NCI-H2029 (cell line): ENCODE measurements around the gene AGO1.

Experiments
- DNase-seq: peaks from one replicate; lab custom pipeline; 2025; lab: John Stamatoyannopoulos, UW

The AGO1 gene

GRCh38 chr1:35882945-35883634 lies at the start of gene AGO1:
Gene AGO1, plus strand, starts transcription at chr1:35883209. Its CDS starts 213 bp downstream, at chr1:35883422.
- DNase-seq: peak; percentile 81

DNA sequence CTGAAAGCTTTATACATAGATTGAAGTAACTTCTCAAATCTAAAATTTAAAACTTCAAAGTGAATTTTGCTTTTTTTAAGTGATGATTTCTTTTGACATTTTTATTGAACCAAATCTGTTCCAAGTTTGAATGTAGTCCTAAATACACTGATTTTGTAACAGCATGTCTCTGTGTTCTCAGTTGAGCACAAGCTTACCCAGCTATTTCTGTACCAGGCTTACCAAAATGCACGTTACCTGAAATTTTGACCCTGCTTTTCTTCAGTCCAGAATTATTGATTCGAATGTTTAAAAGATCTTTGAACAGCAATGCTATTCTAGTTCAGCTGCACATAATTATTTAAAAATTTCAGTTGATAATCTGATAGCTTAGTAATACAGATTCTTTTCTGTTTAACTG lies 49.6 kb upstream of the AGO1 start:
- no peak for DNase-seq

DNA sequence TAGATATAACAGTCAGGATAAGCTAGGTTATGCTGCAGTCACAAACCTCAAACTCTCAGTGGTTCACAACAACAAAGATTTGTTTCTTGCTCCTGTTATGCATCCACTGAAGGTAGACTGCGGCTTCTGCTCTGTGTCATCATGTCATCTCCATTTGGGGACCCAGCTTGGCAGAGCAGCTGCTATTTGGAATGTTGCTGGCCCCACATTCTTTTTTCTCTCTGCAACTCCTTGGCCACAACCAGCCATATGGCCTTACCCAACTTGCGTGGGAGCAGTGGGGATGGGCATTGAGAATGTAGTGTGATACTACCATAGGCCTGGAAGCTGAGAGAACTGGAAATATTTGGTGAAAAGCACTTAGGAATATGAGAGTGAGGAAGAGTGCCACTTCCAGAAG lies 48.8 kb upstream of the AGO1 start:
- no peak for DNase-seq

- DNase-seq: no peak
These were observed 47.6 kb upstream of the AGO1 start for GRCh38 chr1:35835398-35835797.

- no peak for DNase-seq
These were observed 46.3 kb upstream of the AGO1 start for GRCh38 chr1:35836734-35837133.

DNA sequence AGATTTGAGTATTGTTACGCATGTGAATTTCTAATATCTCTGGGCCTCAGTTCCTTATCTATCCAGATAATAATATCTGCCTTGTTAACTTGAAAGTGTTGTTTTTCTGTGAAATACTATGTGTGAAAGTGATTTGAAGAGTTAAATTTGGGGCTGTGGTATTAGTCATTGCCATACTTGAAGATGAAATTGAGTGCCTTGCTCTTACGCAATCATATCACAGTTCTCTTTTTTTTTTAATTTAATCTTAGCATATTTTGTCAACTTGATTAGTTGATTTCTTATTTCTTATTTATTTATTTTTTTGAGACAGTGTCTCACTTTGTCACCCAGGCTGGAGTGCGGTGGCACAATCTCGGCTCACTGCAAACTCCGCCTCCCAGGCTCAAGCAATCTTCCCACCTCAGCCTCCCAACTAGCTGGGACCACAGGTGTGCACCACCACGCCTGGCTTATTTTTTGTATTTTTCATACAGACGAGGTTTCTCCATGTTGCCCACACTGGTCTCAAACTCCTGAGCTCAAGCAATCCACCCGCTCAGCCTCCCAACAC lies 44.2 kb upstream of the AGO1 start:
- DNase-seq: no peak

GRCh38 chr1:35844826-35845225 lies 38.2 kb upstream of the AGO1 start:
- DNase-seq: no peak

GRCh38 chr1:35845766-35846165 lies 37.2 kb upstream of the AGO1 start:
- DNase-seq: no peak

DNA sequence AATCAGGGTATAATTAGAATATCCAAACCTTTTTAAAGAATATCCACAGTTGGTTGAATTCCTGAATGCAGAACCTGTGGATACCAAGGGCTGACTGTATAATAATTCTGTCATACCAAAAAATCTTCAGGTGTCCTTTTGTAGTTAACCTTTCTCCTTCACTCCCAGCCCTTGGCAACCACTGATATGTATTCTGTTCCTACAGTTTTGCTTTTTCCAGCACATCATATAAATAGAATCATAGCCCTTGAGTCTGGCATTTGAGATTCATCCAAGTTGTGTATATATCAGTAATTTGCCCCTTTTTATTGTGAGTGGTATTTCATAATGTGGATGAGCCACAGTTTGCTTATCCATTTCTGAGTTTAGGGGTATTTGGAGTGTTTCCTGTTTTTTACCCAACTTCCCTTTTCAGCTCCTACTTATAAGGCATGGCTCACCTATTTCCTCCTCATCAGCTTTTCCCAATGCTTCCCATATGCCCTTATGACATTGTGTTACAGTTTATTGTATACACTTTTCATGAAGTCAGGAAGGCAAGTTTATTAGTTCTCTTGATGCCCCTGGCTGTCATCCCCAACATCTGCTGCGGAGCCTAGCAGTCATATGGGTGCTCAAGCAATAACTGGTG lies 35.0 kb upstream of the AGO1 start:
- DNase-seq: no peak

DNA sequence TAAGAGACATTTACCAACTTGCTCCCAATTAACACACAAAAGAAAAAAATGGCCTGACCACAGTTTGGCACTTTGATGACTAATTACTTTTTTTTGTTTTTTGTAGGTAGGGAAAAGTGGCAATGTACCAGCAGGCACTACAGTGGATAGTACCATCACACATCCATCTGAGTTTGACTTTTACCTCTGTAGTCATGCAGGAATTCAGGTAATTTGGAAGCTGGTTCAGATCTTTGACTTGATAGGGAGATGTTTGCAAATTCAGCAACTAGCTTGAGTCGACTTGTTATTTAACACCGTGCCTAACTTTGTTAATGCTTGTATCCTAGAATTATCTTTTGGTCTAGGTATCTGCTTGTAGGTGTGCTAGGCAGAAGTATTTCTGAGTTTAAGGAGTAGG lies 33.0 kb upstream of the AGO1 start:
- no peak for DNase-seq

DNA sequence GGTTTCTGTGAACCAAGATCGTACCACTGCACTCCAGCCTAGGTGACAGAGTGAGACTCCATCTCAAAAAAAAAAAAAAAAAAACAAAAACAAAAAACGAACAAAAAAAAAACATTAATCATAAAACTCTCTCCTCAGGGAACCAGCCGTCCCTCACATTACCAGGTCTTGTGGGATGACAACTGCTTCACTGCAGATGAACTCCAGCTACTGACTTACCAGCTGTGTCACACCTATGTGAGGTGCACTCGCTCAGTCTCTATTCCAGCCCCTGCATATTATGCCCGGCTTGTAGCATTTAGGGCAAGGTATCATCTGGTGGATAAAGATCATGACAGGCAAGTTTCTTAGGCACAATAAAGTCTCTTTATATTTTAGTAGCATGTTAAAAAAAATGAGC lies 32.3 kb upstream of the AGO1 start:
- DNase-seq: no peak

DNA sequence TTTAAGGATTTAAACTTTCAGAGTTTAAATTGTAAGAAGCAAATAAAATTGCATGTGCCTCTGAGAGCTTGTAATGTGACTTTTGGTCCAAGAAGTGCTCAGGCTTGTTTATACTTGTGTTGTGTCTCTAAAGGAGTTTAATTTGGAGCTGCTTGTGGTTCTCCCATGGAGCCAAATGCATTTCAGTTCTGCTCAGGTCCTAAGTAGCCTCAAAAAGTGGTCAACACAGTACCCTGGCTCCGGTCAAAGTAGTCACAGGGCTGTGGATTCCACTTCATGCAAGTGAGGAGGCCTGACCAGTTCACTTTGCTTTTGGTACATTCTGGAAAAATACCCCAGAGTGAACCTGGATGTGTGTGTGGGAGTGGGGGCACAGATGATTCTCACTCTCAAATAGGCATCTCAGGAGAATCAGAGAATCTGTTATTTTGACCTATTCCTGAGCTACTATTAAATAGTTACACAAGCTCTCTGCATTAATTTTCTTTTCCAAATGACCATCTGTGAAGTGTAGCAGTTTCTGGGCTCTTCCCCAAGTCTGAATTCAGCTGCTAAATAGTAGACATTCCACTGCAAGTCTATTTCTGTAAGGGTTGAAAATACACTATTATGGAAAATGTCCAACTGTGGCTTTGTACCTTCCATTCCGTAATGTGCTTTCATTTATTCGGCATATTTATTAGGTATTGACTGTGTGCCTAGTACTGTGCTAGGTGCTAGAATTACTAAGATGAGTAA lies 31.7 kb upstream of the AGO1 start:
- no peak for DNase-seq

- DNase-seq: no peak
These were observed 30.8 kb upstream of the AGO1 start for GRCh38 chr1:35852241-35852640.

GRCh38 chr1:35854989-35855700 lies 27.9 kb upstream of the AGO1 start:
- DNase-seq: no peak

DNA sequence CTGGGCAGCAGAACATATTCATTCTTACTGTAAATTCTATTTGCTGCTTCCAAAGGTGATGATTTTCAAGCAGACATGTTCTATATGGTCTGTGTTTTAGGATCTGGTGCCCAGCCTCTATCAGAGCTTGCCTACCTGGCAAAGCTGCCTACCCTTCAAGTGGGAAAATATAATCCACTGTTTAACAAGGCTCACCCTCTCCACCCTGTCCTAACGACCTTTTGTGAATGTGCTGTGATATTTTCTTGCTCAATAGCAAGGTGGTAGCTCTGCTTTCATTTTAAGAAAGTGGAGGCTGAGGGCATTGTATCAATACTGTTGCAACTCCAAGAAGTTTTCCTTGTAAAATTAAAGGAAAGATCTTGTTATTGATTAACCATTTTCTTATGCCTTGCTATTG lies 26.0 kb upstream of the AGO1 start:
- DNase-seq: no peak

DNA sequence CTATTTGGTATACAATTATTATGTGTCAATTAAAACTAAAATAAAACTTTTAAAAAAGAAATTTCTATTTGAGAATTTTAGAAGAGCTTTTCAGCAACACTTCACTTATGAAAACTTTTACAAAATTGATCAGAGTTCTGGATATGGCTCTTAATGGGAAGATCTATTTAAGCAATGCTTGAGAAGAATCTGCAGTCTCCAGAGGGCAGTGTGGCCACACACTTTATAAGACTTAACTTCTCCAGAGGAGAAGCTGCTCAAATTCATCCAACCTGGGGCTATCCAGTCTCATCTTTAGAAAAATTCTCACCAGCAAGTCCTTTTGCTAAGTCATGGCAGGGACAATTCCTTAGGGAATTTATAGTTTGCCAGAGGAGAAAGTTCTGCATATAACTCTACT lies 25.2 kb upstream of the AGO1 start:
- no peak for DNase-seq

DNA sequence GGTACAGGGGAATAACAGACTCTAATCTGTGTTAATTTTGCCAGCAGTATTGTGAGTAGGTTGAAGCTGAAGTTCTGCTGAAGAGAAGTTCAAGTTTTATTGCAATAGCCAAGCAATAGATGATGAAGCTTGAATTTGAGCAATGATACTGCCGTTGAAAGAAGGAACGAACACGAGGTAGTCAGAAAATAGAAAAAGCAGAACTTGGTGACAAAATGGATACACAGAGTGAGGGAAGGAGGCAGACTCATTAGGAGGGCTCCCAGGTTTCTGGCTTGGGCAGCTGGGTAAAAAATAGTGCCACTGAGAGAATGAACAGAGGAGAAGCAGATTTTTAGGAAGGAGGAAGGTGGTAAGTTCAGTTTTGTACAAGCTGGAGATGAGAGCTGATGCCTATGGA lies 22.3 kb upstream of the AGO1 start:
- no peak for DNase-seq

DNA sequence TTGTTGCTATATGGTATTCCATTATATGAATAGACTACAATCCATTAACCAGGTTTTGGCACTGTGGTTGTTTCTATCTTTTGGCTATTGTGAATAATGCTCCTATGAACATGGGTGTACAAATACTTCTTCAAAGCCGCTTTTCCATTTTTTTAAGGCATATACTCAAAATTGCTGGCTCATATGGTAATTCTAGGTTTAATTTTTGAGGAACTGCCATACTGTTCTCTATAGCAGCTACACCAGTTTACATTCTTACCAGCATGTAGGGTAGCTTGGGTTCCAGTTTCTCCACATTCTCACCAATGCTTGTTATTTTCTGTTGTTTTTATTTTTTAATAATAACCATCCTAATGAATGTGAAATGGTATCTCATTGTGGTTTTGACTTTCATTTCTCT lies 19.9 kb upstream of the AGO1 start:
- DNase-seq: no peak

GRCh38 chr1:35863881-35864625 lies 19.0 kb upstream of the AGO1 start:
- no peak for DNase-seq

DNA sequence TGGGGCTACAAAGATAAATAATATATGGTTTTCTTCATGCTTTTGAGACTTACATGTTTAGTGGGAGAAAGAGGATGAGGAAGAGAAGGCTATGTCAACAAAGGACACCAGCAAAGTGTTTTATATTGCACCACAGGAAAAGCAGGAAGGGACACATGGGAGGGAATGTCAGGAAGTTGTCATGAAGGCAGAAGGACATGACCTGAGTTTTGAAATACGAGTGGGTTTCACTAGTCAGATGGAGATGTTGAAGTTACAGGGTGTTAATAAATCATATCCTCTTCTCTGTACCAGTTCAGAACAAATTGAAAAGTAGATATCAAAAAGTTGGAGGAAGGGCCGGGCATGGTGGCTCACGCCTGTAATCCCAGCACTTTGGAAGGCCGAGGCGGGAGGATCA lies 18.2 kb upstream of the AGO1 start:
- no peak for DNase-seq

GRCh38 chr1:35866991-35867390 lies 16.0 kb upstream of the AGO1 start:
- no peak for DNase-seq
